IMR-90 (cell line): ENCODE measurements around the gene FGF19. TPM values are rescaled to one million over a fixed set of nuclear protein-coding genes. Genes with fewer than 3 reads are reported as not detected.

Experiments
- ATAC-seq: fragments of 200-7000 bp; cut with Tn5 transposase; 2 replicates; pipeline ENCODE4 v1.9.1; 2020; ENCODE audit warnings: low read depth, mild to moderate bottlenecking, moderate library complexity
- BruUV-seq: library from RNA; stranded (reverse); fragments of 400-500 nt; replicated peaks from 2 replicates; lab custom pipeline; 2021; lab: Mats Ljungman, UMichigan
- CTCF ChIA-PET: fragments of 300-600 bp; formaldehyde crosslinking; extraction: SDS; loops from one replicate; lab custom pipeline; 2021; ENCODE audit warnings: antibody characterized with exemption; lab: Yijun Ruan, JAX
- POLR2A ChIA-PET: fragments of 300-600 bp; sonication (Branson Sonifier 250); formaldehyde crosslinking; loops from one replicate; lab custom pipeline; 2022; ENCODE audit warnings: antibody characterized with exemption; ENCODE audit not compliant: unreplicated experiment; lab: Charles Lee
- DNase-seq: peaks from one replicate; pipeline ENCODE4 v3.0.0; 2013
- H2AFZ ChIP-seq: replicated peaks from 2 replicates; pipeline ENCODE3; 2013; ENCODE audit warnings: low read length, mild to moderate bottlenecking; ENCODE audit not compliant: poor library complexity
- H2AK5ac ChIP-seq: 2 replicates; pipeline ENCODE4 v1.6.1; 2013; ENCODE audit warnings: low read depth, low read length, inconsistent platforms
- H2AK9ac ChIP-seq: replicated peaks from 2 replicates; pipeline ENCODE3; 2013; ENCODE audit warnings: mild to moderate bottlenecking, low read depth, low read length, moderate library complexity; ENCODE audit not compliant: poor library complexity
- H2BK120ac ChIP-seq: 2 replicates; pipeline ENCODE4 v1.6.1; 2013; ENCODE audit warnings: low read depth, low read length, inconsistent platforms
- H2BK15ac ChIP-seq: 3 replicates; pipeline ENCODE4 v1.6.1; 2013; ENCODE audit warnings: low read depth, low read length, inconsistent platforms
- H2BK20ac ChIP-seq: 2 replicates; pipeline ENCODE4 v1.6.1; 2013; ENCODE audit warnings: low read depth, mild to moderate bottlenecking, inconsistent platforms, low read length, moderate library complexity
- H2BK5ac ChIP-seq: 2 replicates; pipeline ENCODE4 v1.6.1; 2013; ENCODE audit warnings: mild to moderate bottlenecking, low read depth, low read length, inconsistent platforms; ENCODE audit not compliant: poor library complexity, severe bottlenecking
- H3K14ac ChIP-seq: replicated peaks from 2 replicates; pipeline ENCODE4 v1.6.1; 2013; ENCODE audit warnings: low read depth, low read length, inconsistent platforms
- H3K18ac ChIP-seq: 2 replicates; pipeline ENCODE4 v1.6.1; 2013; ENCODE audit warnings: low read depth, low read length, control low read depth
- H3K23ac ChIP-seq: 2 replicates; pipeline ENCODE4 v1.6.1; 2013; ENCODE audit warnings: low read depth, low read length, inconsistent platforms
- H3K27ac ChIP-seq: 2 replicates; pipeline ENCODE4 v1.5.1; 2013; ENCODE audit warnings: mild to moderate bottlenecking, control low read depth, low read length; ENCODE audit not compliant: insufficient read depth
- H3K27me3 ChIP-seq: 2 replicates; pipeline ENCODE4 v1.6.1; 2013; ENCODE audit warnings: low read length; ENCODE audit not compliant: control insufficient read depth, insufficient read depth
- H3K36me3 ChIP-seq: 2 replicates; pipeline ENCODE4 v1.6.1; 2013; ENCODE audit warnings: low read length, mixed read lengths; ENCODE audit not compliant: control insufficient read depth, insufficient read depth
- H3K4ac ChIP-seq: 2 replicates; pipeline ENCODE4 v1.6.1; 2013; ENCODE audit warnings: low read depth, low read length, inconsistent platforms
- H3K4me1 ChIP-seq: 2 replicates; pipeline ENCODE4 v1.6.1; 2013; ENCODE audit warnings: low read length, mixed read lengths; ENCODE audit not compliant: control insufficient read depth, insufficient read depth
- H3K4me2 ChIP-seq: 2 replicates; pipeline ENCODE4 v1.6.1; 2013; ENCODE audit warnings: low read depth, mild to moderate bottlenecking, control low read depth, low read length, moderate library complexity
- H3K4me3 ChIP-seq: 2 replicates; pipeline ENCODE4 v1.5.1; 2013; ENCODE audit warnings: low read depth, mild to moderate bottlenecking, control low read depth, low read length, moderate library complexity; ENCODE audit not compliant: insufficient read depth
- H3K56ac ChIP-seq: 2 replicates; pipeline ENCODE4 v1.6.1; 2013; ENCODE audit warnings: low read length, inconsistent platforms; ENCODE audit not compliant: insufficient read depth; ENCODE audit errors: extremely low read depth
- H3K79me1 ChIP-seq, 2 experiments: 2 replicates each; pipeline ENCODE4 v1.6.1; 2013; ENCODE audit warnings: low read length in 2 of 2, inconsistent platforms in 1 of 2, low read depth in 1 of 2
- H3K9ac ChIP-seq: 2 replicates; pipeline ENCODE4 v1.6.1; 2013; ENCODE audit warnings: low read depth, low read length, control low read depth
- H3K9me1 ChIP-seq: 2 replicates; pipeline ENCODE4 v1.6.1; 2013; ENCODE audit warnings: low read length, inconsistent platforms; ENCODE audit not compliant: insufficient read depth
- H3K9me3 ChIP-seq: 2 replicates; pipeline ENCODE4 v1.6.1; 2013; ENCODE audit warnings: low read length; ENCODE audit not compliant: control insufficient read depth, insufficient read depth
- H4K20me1 ChIP-seq: 2 replicates; pipeline ENCODE4 v1.6.1; 2013; ENCODE audit warnings: low read length, inconsistent platforms; ENCODE audit not compliant: insufficient read depth
- H4K5ac ChIP-seq: 2 replicates; pipeline ENCODE4 v1.6.1; 2013; ENCODE audit warnings: mild to moderate bottlenecking, low read depth, low read length, control low read depth
- H4K8ac ChIP-seq, 2 experiments: 2 replicates each; pipeline ENCODE4 v1.6.1; 2013; ENCODE audit warnings: low read depth in 2 of 2, low read length in 2 of 2, control low read depth in 1 of 2, inconsistent platforms in 1 of 2
- H4K91ac ChIP-seq: 2 replicates; pipeline ENCODE4 v1.6.1; 2013; ENCODE audit warnings: low read depth, low read length, inconsistent platforms; ENCODE audit not compliant: insufficient read depth
- BHLHE40 ChIP-seq: fragments of 150-350 bp; IDR thresholded peaks from 2 replicates; pipeline ENCODE4 v1.6.1; 2016; ENCODE audit warnings: mild to moderate bottlenecking, low read depth, low read length
- CEBPB ChIP-seq: IDR thresholded peaks from 2 replicates; pipeline ENCODE4 v1.6.1; 2012; ENCODE audit warnings: low read depth, low read length, improper control_type of control experiment
- CHD1 ChIP-seq: IDR thresholded peaks from 2 replicates; pipeline ENCODE4 v1.6.1; 2012; ENCODE audit warnings: low read depth, low read length, improper control_type of control experiment
- CTCF ChIP-seq: conservative IDR thresholded peaks from 2 replicates; pipeline ENCODE4 v1.5.1; 2012; ENCODE audit warnings: mild to moderate bottlenecking, low read depth, low read length, improper control_type of control experiment
- ELK1 ChIP-seq: fragments of 150-350 bp; IDR thresholded peaks from 2 replicates; pipeline ENCODE4 v1.6.1; 2016; ENCODE audit warnings: low read depth, mild to moderate bottlenecking, low read length, moderate library complexity, borderline replicate concordance
- FOS ChIP-seq: fragments of 150-350 bp; IDR thresholded peaks from 2 replicates; pipeline ENCODE4 v1.6.1; 2016; ENCODE audit warnings: low read depth, low read length
- MAFK ChIP-seq: IDR thresholded peaks from 2 replicates; pipeline ENCODE4 v1.6.1; 2012; ENCODE audit warnings: low read depth, low read length, improper control_type of control experiment
- MAZ ChIP-seq: IDR thresholded peaks from 2 replicates; pipeline ENCODE4 v1.6.1; 2012; ENCODE audit warnings: low read depth, mild to moderate bottlenecking, low read length, improper control_type of control experiment, moderate library complexity, borderline replicate concordance
- MXI1 ChIP-seq: IDR thresholded peaks from 2 replicates; pipeline ENCODE4 v1.6.1; 2012; ENCODE audit warnings: low read depth, mild to moderate bottlenecking, low read length, moderate library complexity, borderline replicate concordance
- NFE2L2 ChIP-seq: fragments of 150-350 bp; IDR thresholded peaks from 2 replicates; pipeline ENCODE4 v1.6.1; 2016; ENCODE audit warnings: low read depth, mild to moderate bottlenecking, low read length
- POLR2A ChIP-seq: IDR thresholded peaks from 2 replicates; pipeline ENCODE4 v1.6.1; 2012; ENCODE audit warnings: mild to moderate bottlenecking, low read depth, low read length
- RAD21 ChIP-seq: IDR thresholded peaks from 2 replicates; pipeline ENCODE4 v1.6.1; 2012; ENCODE audit warnings: low read length, improper control_type of control experiment
- RCOR1 ChIP-seq: IDR thresholded peaks from 2 replicates; pipeline ENCODE4 v1.6.1; 2012; ENCODE audit warnings: mild to moderate bottlenecking, low read length, improper control_type of control experiment; ENCODE audit not compliant: insufficient replicate concordance
- RFX5 ChIP-seq: IDR thresholded peaks from 2 replicates; pipeline ENCODE4 v1.8.0; 2012; ENCODE audit warnings: low read depth, mild to moderate bottlenecking, low read length, moderate library complexity
- SMC3 ChIP-seq: fragments of 150-350 bp; IDR thresholded peaks from 2 replicates; pipeline ENCODE4 v1.6.1; 2016; ENCODE audit warnings: low read depth, mild to moderate bottlenecking, antibody characterized with exemption, low read length, moderate library complexity
- WGBS, 2 experiments: methylation state at CpG; one replicate each; pipeline versions ENCODE4 v1.1.5 to v1.1.7; 2013; ENCODE audit warnings: missing lambda C conversion rate in 2 of 2; ENCODE audit not compliant: insufficient read length in 1 of 2; ENCODE audit errors: extremely low coverage in 2 of 2; 5-methylcytosine and 5-hydroxymethylcytosine counted together
- dilution Hi-C: fragments of 300-500 bp; cut with HindIII; formaldehyde crosslinking; loops from one replicate; pipeline ENCODE4 v1.14.3; 2018; ENCODE audit warnings: low sequenced_read_pairs; ENCODE audit not compliant: unreplicated experiment
- in situ Hi-C: fragments of 300-500 bp; cut with MboI; formaldehyde crosslinking; loops from 3 replicates; pipeline ENCODE4 v1.14.3; 2019; ENCODE audit warnings: low sequenced_read_pairs, inconsistent platforms, mixed read lengths
- intact Hi-C: fragments of 100-400 bp; cut with micrococcal nuclease; formaldehyde crosslinking; loops from 2 replicates; pipeline ENCODE4 v1.10.0; 2022
- polyA plus RNA-seq, 3 experiments: library from polyadenylated mRNA; depleted of rRNA; stranded (reverse); fragments of >200 nt; gene quantifications; 2 replicates each; pipeline ENCODE4 v1.2.3, GENCODE V29; 2012; ENCODE audit warnings: low replicate concordance in 1 of 3
- total RNA-seq: library from RNA; depleted of rRNA; stranded (reverse); fragments of >200 nt; gene quantifications from 2 replicates; pipeline ENCODE4 v1.2.3, GENCODE V29; 2012
- TF ChIP-seq, protein P1 (sequence below): fragments of 150-350 bp; IDR thresholded peaks from 2 replicates; pipeline ENCODE4 v1.6.1; 2017; ENCODE audit warnings: mild to moderate bottlenecking, antibody characterized with exemption, low read length, low read depth

The FGF19 gene
- total and polyA plus RNA-seq, 2 of the 4 experiments (the other 2 are of a cell fraction): not detected

- H2BK20ac ChIP-seq: no peak overlapping the region
- no peak overlapping the region for H3K4ac ChIP-seq
- H3K9me3 ChIP-seq: no peaks in the 10 kb centered on the region
- no peaks in the 10 kb centered on the region for H3K9me1 ChIP-seq
- BruUV-seq: no TSS peak
- H3K56ac ChIP-seq: no peak overlapping the region
- H2AK5ac ChIP-seq: no peak overlapping the region
- no peak overlapping the region for H2BK5ac ChIP-seq
- no peak overlapping the region for H3K23ac ChIP-seq
- H4K5ac ChIP-seq: no peak overlapping the region
- no peak overlapping the region for H4K8ac ChIP-seq
- no peaks in the 10 kb centered on the region for H3K79me1 ChIP-seq
- no peak overlapping the region for H3K27ac ChIP-seq
- no peak overlapping the region for H2BK120ac ChIP-seq
- intact Hi-C loops (no loop called here), in situ Hi-C loops (no loop called here), dilution Hi-C loops (no loop called here)
- H3K36me3 ChIP-seq: no peaks in the 10 kb centered on the region
- no peak overlapping the region for H2AK9ac ChIP-seq
- no peak overlapping the region for H3K14ac ChIP-seq
- TF ChIP-seq RFX5 (no peak), CHD1 (no peak), MAZ (no peak), RAD21 (no peak), NFE2L2 (no peak), RCOR1 (no peak), MXI1 (no peak), BHLHE40 (no peak), CEBPB (no peak), MAFK (no peak), POLR2A (no peak), SMC3 (no peak), ELK1 (no peak), FOS (no peak), CTCF (no peak)
- TF ChIP-seq, protein P1, sequence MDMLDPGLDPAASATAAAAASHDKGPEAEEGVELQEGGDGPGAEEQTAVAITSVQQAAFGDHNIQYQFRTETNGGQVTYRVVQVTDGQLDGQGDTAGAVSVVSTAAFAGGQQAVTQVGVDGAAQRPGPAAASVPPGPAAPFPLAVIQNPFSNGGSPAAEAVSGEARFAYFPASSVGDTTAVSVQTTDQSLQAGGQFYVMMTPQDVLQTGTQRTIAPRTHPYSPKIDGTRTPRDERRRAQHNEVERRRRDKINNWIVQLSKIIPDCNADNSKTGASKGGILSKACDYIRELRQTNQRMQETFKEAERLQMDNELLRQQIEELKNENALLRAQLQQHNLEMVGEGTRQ: no peak
- H2BK15ac ChIP-seq: no peak overlapping the region
- no peak overlapping the region for H3K4me2 ChIP-seq
- no peak overlapping the region for H4K91ac ChIP-seq
- peaks cover 2% of the 10 kb centered on the region for H3K4me1 ChIP-seq
- H2AFZ ChIP-seq: no peak overlapping the region
- H3K4me3 ChIP-seq: no peak overlapping the region
- peaks cover 51% of the 10 kb centered on the region for H3K27me3 ChIP-seq
- ATAC-seq: no peak
- H4K20me1 ChIP-seq: no peaks in the 10 kb centered on the region
- ChIA-PET POLR2A (no interaction called here), CTCF (no interaction called here)
- no peak overlapping the region for H3K18ac ChIP-seq
- no peak overlapping the region for H3K9ac ChIP-seq
- no peak for DNase-seq
- WGBS, 2 experiments: 71% methylated on average over 1 of the region's 2 CpGs; no CpG with 5 or more reads in 1 of the 2 experiments
Measured at GRCh38 chr11:69698362-69698761, 5.5 kb downstream of the FGF19 start.
